GM19395 (cell line): ENCODE data around the gene C2orf66.

Experiments used
- ATAC-seq: cut with Tn5 transposase; IDR thresholded peaks from one replicate; pipeline ENCODE4 v1.9.1; 2021; ENCODE audit warnings: mild to moderate bottlenecking, moderate library complexity; ENCODE audit not compliant: unreplicated experiment

Gene C2orf66

GRCh38 chr2:196767101-196767500, 42.1 kb downstream of the C2orf66 start:
- ATAC-seq = no peak

GRCh38 chr2:196759378-196759706, 49.8 kb downstream of the C2orf66 start:
- ATAC-seq = no peak

GRCh38 chr2:196758474-196759377, 50.4 kb downstream of the C2orf66 start:
- ATAC-seq = no peak
